Neural cell (in vitro differentiated cells): Measurements from ENCODE around the gene SAG. TPM values are rescaled to one million over a fixed set of nuclear protein-coding genes. Genes with fewer than 3 reads are reported as not detected.

Source experiments
- H2AFZ ChIP-seq: fragments of 200-600, 300-800 bp; sonication (generic), shearing (Covaris generic); 2 replicates; pipeline ENCODE4 v1.6.0; 2014; ENCODE audit warnings: low read depth, mild to moderate bottlenecking, antibody characterized with exemption, low read length, moderate library complexity
- H3F3A ChIP-seq: fragments of 200-600 bp; shearing (Covaris generic); 2 replicates; pipeline ENCODE4 v1.6.1; 2016; ENCODE audit warnings: mild to moderate bottlenecking, moderate library complexity, mixed read lengths, antibody characterized with exemption, low read length; ENCODE audit not compliant: insufficient read depth, poor library complexity, severe bottlenecking
- H3K27ac ChIP-seq: fragments of 200-600, 300-800 bp; sonication (generic), shearing (Covaris generic); 2 replicates; pipeline ENCODE4 v1.5.1; 2014; ENCODE audit warnings: mild to moderate bottlenecking, low read length, moderate library complexity
- H3K27me3 ChIP-seq: fragments of 300-800, 200-600 bp; sonication (generic), shearing (Covaris generic); 2 replicates; pipeline ENCODE4 v1.6.0; 2014; ENCODE audit warnings: mild to moderate bottlenecking, low read depth, low read length, moderate library complexity; ENCODE audit not compliant: insufficient read depth
- H3K36me3 ChIP-seq: fragments of 300-800, 200-600 bp; sonication (generic), shearing (Covaris generic); 2 replicates; pipeline ENCODE4 v1.5.1; 2014; ENCODE audit warnings: mild to moderate bottlenecking, antibody characterized with exemption, low read length, moderate library complexity; ENCODE audit not compliant: insufficient read depth
- H3K4me2 ChIP-seq: fragments of 300-800, 200-600 bp; sonication (generic), shearing (Covaris generic); 2 replicates; pipeline ENCODE4 v1.6.0; 2014; ENCODE audit warnings: mild to moderate bottlenecking, low read length
- H3K4me3 ChIP-seq: fragments of 300-800, 200-600 bp; sonication (generic), shearing (Covaris generic); 2 replicates; pipeline ENCODE4 v1.5.1; 2014; ENCODE audit warnings: mild to moderate bottlenecking, low read length, moderate library complexity
- H3K79me2 ChIP-seq: fragments of 200-600 bp; shearing (Covaris generic); replicated peaks from 2 replicates; pipeline ENCODE4 v1.6.0; 2014; ENCODE audit warnings: mild to moderate bottlenecking, low read length, moderate library complexity; ENCODE audit not compliant: insufficient read depth
- H3K9ac ChIP-seq: fragments of 300-800, 200-600 bp; sonication (generic), shearing (Covaris generic); 2 replicates; pipeline ENCODE4 v1.6.1; 2016; ENCODE audit warnings: mild to moderate bottlenecking, low read length, mixed read lengths
- H3K9me2 ChIP-seq: fragments of 200-600 bp; shearing (Covaris generic); 2 replicates; pipeline ENCODE4 v1.6.1; 2016; ENCODE audit warnings: mild to moderate bottlenecking, low read length, mixed read lengths; ENCODE audit not compliant: insufficient read depth
- H3K9me3 ChIP-seq: fragments of 200-600, 300-800 bp; sonication (generic), shearing (Covaris generic); 2 replicates; pipeline ENCODE4 v1.6.1; 2016; ENCODE audit warnings: mild to moderate bottlenecking, mixed run types, low read length, moderate library complexity, mixed read lengths
- H4K20me1 ChIP-seq: fragments of 200-600 bp; shearing (Covaris generic); 2 replicates; pipeline ENCODE4 v1.6.1; 2016; ENCODE audit warnings: mild to moderate bottlenecking, mixed run types; ENCODE audit not compliant: insufficient read depth
- EP300 ChIP-seq: fragments of 450-650 bp; conservative IDR thresholded peaks from 2 replicates; pipeline ENCODE4 v1.6.1; 2014; ENCODE audit warnings: antibody characterized with exemption, mild to moderate bottlenecking, moderate library complexity; ENCODE audit not compliant: poor library complexity, severe bottlenecking
- EZH2 ChIP-seq: fragments of 200-600, 300-800 bp; shearing (Covaris generic), sonication (generic); IDR thresholded peaks from 2 replicates; pipeline ENCODE4 v1.6.1; 2014; ENCODE audit warnings: antibody characterized with exemption, low read length, borderline replicate concordance, mild to moderate bottlenecking; ENCODE audit not compliant: insufficient read depth, poor library complexity, severe bottlenecking
- MXI1 ChIP-seq: fragments of 450-650 bp; conservative IDR thresholded peaks from 2 replicates; pipeline ENCODE4 v1.6.1; 2014; ENCODE audit warnings: antibody characterized with exemption, mild to moderate bottlenecking; ENCODE audit not compliant: poor library complexity, severe bottlenecking
- POLR2AphosphoS5 ChIP-seq: IDR thresholded peaks from 2 replicates; pipeline ENCODE4 v1.6.1; 2012
- RAD21 ChIP-seq: fragments of 450-650 bp; conservative IDR thresholded peaks from 2 replicates; pipeline ENCODE4 v1.6.1; 2014; ENCODE audit warnings: antibody characterized with exemption, mild to moderate bottlenecking, moderate library complexity
- SMC3 ChIP-seq: fragments of 450-650 bp; conservative IDR thresholded peaks from 2 replicates; pipeline ENCODE4 v1.6.1; 2014; ENCODE audit warnings: antibody characterized with exemption, mild to moderate bottlenecking, moderate library complexity; ENCODE audit not compliant: poor library complexity
- TAF1 ChIP-seq: IDR thresholded peaks from 2 replicates; pipeline ENCODE4 v1.6.1; 2012; ENCODE audit warnings: low read depth
- polyA plus RNA-seq: library from polyadenylated mRNA; depleted of rRNA; stranded (reverse); fragments of >200 nt; gene quantifications from 2 replicates; pipeline ENCODE4 v1.2.3, GENCODE V29; 2014
- TF ChIP-seq, protein P1 (sequence below): fragments of 450-650 bp; IDR thresholded peaks from 2 replicates; pipeline ENCODE4 v1.5.1; 2014; ENCODE audit warnings: antibody characterized with exemption, mild to moderate bottlenecking, moderate library complexity; ENCODE audit not compliant: poor library complexity, severe bottlenecking
- TF ChIP-seq, protein P2 (sequence below): IDR thresholded peaks from 2 replicates; pipeline ENCODE4 v1.6.1; 2012; ENCODE audit warnings: borderline replicate concordance

The SAG gene
- polyA plus RNA-seq, 1 donor from 2014 or later, result not detected

DNA sequence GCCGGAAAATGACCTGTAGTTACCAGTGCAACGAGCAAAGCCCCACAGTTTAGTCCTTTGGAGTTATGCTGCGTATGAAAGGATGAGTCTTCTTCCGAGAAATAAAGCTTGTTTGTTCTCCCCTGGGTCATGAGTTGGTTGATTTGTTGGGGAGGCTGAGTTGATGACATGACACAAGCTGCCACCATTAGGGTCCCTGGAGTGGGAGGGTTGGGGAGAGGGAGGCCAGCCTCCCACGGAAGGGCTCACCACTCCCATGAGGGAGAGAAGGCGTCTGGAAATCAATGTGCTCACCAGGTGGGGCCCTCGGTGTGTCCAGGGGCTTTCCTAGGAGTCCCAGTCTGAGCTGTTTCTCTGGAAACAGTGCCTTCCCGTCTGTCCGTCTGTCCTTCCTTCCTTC is 39.3 kb downstream of the SAG start:
- no peaks in the 10 kb centered on the region for H3K36me3 ChIP-seq
- TF ChIP-seq RAD21 (no peak), EP300 (no peak), MXI1 (no peak)
- no peak overlapping the region for H3K4me3 ChIP-seq
- no peaks in the 10 kb centered on the region for H4K20me1 ChIP-seq
- no peak overlapping the region for H3K27ac ChIP-seq
- no peaks in the 10 kb centered on the region for H3K79me2 ChIP-seq
- H3K27me3 ChIP-seq, result no peaks in the 10 kb centered on the region
- H3K9me2 ChIP-seq, result no peaks in the 10 kb centered on the region
- H3K4me2 ChIP-seq, result no peak overlapping the region
- H2AFZ ChIP-seq, result no peak overlapping the region
- H3F3A ChIP-seq, result no peaks in the 10 kb centered on the region
- no peak overlapping the region for H3K9ac ChIP-seq
- no peaks in the 10 kb centered on the region for H3K9me3 ChIP-seq

DNA sequence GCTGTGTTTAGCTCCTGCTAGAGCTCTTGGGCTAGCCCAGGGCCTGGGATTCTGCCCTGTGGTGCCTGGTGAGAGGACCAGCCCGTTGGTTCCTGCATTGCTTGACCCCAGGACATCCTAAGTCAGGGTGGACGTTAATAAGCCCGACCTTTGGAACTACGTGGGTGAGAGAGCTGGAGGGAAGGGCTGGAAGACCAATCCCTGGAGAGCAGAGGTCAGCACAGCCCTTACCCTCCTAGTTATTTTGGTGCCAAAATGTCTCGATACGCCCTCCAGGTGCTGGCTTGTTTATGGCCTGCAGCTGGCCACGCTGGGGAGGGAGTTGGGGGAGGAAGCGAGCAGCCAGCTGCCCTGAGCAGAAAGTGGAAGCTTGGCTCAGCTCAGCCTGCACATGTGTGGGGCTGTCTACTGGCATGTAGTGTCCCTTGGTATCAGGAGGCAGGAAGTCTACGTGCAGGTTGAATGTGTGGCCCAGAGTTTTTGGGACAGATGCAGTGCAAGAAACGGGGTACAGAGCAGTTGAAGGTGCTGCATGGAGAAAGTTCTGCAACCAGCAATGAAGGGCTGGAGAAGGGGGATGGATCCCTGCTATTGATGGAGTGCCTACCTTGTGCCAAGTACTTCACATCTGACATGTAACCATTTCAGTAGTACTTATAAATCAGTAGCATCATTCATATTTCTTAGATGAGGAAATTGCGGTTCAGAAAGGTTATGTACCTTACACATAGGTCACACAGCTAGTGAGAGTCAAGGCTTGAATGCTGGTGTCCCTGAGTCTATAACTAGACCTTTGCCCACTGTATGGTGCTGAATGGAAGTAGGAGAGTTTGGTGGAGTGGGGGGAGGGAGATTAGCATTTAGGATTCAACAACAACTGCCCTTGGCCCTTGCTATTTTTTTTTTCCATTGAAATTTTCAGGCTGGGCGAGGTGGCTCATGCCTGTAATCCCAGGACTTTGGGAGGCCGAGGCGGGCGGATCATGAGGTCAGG is 41.7 kb downstream of the SAG start:
- TF ChIP-seq TAF1 (no peak), POLR2AphosphoS5 (no peak), SMC3 (no peak), RAD21 (no peak), EZH2 (no peak), MXI1 (no peak), EP300 (no peak)
- TF ChIP-seq, protein P1, sequence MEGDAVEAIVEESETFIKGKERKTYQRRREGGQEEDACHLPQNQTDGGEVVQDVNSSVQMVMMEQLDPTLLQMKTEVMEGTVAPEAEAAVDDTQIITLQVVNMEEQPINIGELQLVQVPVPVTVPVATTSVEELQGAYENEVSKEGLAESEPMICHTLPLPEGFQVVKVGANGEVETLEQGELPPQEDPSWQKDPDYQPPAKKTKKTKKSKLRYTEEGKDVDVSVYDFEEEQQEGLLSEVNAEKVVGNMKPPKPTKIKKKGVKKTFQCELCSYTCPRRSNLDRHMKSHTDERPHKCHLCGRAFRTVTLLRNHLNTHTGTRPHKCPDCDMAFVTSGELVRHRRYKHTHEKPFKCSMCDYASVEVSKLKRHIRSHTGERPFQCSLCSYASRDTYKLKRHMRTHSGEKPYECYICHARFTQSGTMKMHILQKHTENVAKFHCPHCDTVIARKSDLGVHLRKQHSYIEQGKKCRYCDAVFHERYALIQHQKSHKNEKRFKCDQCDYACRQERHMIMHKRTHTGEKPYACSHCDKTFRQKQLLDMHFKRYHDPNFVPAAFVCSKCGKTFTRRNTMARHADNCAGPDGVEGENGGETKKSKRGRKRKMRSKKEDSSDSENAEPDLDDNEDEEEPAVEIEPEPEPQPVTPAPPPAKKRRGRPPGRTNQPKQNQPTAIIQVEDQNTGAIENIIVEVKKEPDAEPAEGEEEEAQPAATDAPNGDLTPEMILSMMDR, result no peak
- TF ChIP-seq, protein P2, sequence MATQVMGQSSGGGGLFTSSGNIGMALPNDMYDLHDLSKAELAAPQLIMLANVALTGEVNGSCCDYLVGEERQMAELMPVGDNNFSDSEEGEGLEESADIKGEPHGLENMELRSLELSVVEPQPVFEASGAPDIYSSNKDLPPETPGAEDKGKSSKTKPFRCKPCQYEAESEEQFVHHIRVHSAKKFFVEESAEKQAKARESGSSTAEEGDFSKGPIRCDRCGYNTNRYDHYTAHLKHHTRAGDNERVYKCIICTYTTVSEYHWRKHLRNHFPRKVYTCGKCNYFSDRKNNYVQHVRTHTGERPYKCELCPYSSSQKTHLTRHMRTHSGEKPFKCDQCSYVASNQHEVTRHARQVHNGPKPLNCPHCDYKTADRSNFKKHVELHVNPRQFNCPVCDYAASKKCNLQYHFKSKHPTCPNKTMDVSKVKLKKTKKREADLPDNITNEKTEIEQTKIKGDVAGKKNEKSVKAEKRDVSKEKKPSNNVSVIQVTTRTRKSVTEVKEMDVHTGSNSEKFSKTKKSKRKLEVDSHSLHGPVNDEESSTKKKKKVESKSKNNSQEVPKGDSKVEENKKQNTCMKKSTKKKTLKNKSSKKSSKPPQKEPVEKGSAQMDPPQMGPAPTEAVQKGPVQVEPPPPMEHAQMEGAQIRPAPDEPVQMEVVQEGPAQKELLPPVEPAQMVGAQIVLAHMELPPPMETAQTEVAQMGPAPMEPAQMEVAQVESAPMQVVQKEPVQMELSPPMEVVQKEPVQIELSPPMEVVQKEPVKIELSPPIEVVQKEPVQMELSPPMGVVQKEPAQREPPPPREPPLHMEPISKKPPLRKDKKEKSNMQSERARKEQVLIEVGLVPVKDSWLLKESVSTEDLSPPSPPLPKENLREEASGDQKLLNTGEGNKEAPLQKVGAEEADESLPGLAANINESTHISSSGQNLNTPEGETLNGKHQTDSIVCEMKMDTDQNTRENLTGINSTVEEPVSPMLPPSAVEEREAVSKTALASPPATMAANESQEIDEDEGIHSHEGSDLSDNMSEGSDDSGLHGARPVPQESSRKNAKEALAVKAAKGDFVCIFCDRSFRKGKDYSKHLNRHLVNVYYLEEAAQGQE, result no peak
- H3K27me3 ChIP-seq, result no peaks in the 10 kb centered on the region
- H3K27ac ChIP-seq, result no peak overlapping the region
- no peak overlapping the region for H3K9ac ChIP-seq
- no peaks in the 10 kb centered on the region for H3K9me3 ChIP-seq
- H3F3A ChIP-seq, result no peaks in the 10 kb centered on the region
- H3K9me2 ChIP-seq, result no peaks in the 10 kb centered on the region
- H3K79me2 ChIP-seq, result no peaks in the 10 kb centered on the region
- H3K4me2 ChIP-seq, result no peak overlapping the region
- H4K20me1 ChIP-seq, result no peaks in the 10 kb centered on the region
- H2AFZ ChIP-seq, result no peak overlapping the region
- no peaks in the 10 kb centered on the region for H3K36me3 ChIP-seq
- H3K4me3 ChIP-seq, result no peak overlapping the region
